HG03575 (cell line): ENCODE measurements around the gene RIPPLY1.

Experiments
- ATAC-seq: cut with Tn5 transposase; IDR thresholded peaks from one replicate; pipeline ENCODE4 v1.9.1; 2021; ENCODE audit not compliant: unreplicated experiment, insufficient number of reproducible peaks, low FRiP score; ENCODE audit errors: extremely low read depth

RIPPLY1 gene, protein sequence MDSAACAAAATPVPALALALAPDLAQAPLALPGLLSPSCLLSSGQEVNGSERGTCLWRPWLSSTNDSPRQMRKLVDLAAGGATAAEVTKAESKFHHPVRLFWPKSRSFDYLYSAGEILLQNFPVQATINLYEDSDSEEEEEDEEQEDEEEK

DNA sequence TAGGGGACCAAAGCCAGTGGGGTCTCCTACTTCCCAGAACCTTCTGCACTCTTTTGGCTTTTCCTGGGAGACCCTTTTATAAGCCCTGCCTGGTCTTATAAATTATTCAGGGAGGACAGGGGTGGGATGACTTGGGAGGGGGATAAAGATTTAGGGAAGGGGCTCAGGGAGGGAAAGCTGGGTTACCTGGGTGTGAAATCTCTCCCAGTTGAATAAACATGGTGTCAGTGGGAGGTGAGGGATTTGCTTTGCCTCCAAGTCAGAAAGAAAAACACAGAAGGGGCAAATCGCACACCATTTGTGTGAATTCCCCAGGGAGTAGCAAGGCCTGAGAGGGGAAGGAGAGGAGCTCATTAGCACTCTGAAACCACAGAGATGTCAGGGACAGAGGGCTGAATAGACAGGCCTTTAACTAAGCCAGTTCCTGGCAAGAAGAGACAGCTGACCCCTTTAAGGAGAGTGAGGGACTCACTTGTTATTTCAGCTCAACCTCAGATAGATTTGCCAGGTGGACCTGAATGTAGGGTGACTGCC is at the start of gene RIPPLY1:
RIPPLY1 (minus strand) TSS at position 51 of the 534 bp plus-strand sequence. CDS start 54 bp downstream, outside the sequence.
- no peak for ATAC-seq

DNA sequence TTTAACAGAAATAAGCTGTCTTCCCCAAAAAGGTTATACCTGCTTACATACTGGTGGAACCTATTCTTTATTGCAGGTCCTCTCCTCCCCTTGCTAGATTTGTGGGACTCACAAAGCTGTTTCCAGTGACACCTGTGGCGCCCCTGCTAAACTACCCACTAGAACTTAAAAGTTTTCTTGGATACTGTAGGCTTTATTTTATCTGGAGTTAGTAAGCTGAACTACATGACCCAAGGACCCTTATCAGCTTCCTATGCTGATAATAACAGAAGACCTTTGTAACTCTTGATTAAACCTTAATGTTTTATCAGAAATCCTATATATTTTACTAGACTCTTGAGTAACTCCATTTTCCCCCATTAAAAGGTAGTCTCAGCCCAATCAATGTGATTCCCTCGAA is 49.4 kb upstream of the RIPPLY1 start:
- ATAC-seq: no peak

DNA sequence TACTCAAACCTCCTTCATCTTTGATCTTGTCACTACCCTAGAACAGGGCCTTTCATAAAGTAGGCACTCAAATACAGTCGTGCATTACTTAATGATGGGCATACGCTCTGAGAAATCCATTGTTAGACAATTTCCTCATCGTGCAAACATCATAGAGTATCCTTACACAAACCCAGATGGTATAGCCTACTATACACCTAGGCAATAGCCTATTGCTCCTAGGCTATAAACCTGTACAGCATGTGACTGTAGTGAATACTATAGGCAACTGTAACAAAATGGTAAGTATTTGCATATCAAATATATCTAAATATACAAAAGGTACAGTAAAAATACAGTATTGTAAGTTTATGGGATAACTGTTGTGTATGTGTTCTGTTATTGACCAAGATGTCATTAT is 48.9 kb upstream of the RIPPLY1 start:
- ATAC-seq: no peak

DNA sequence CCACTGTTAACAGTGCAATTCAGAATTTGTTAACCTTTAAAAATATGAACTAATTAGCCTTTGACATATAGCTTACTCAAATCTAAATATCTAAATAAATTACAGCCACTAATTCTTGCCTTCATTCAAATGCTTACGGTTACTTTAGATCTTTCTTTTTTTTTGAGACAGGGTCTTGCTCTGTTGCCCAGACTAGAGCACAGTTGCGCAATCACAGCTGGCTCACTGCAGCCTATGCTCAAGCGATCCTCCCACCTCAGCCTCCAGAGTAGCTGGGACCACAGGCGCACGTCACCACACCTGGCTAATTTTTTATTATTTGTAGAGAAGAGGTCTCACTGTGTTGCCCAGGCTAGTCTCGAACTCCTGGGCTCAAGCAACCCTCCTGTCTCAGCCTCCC is 48.1 kb upstream of the RIPPLY1 start:
- ATAC-seq: no peak

DNA sequence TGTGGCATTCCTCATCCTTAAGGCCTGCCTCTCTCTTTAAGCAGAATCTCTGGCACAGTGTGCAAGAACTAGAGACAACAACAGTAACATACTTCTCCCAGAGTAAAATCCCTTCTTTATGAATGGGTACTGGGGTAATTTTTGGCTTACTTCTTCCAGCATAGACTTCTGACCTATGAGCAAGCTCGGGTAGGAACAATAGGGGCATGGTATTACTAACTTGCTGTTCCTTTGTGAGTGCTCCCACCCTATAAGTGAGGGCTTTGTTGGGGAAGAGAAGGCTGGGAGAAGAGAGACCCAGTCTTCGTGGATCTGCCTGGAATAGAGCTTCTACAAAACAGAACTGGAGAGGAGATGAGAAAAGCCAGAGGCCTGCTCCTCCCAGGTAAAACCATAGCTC is 47.2 kb upstream of the RIPPLY1 start:
- no peak for ATAC-seq

DNA sequence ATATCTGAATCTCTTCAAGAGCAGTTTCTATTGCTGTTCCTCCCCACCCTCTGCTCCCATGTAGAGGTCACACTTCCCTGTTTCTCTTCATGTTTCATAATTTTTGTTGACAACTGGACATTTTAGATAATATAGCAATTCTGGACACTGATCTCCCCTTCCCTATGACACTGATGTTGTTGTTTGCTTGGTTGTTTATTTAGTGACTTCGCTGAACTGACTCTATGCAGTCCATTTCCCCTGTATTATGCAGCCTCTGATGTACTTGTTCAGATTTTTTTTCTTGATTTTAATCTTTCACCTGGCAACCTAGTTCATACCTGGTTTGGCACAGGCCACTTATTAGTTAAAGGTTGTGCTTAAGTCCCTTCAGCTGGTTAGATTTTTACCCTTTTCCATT is 46.2 kb upstream of the RIPPLY1 start:
- ATAC-seq: no peak

DNA sequence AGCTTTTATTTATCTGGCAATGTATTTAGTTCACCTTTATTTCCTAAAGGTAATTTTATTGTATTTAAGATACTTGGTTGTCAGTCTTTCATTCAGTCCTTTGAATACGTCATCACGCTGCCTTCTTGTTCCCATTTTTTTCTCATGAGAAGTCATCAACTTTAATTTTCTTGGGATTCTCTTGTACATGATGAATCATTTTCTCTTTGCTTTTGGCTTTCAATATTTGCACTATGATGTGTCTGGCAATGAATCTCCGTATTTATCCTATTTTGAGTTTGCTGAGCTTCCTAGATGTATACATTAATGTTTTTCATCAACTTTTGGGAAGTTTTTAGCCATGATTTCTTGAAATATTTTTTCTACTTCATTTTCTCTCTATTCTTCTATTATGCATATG is 45.5 kb upstream of the RIPPLY1 start:
- no peak for ATAC-seq

DNA sequence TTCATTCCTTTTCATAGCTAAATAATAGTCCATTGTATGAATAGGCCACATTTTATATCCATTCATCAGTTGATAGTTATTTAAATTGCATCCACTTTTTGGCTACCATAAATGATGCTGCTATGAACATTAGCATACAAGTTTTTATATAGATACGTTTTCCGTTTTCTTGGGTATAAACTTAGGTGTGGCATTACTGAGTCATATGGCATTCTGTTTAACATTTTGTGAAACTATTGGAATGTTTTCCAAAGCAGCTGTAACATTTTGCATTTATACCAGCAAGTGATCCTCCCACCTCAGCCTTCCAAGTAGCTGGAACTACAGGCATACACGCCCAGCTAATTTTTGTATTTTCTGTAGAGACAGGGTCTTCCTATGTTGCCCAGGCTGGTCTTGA is 43.3 kb upstream of the RIPPLY1 start:
- ATAC-seq: no peak

DNA sequence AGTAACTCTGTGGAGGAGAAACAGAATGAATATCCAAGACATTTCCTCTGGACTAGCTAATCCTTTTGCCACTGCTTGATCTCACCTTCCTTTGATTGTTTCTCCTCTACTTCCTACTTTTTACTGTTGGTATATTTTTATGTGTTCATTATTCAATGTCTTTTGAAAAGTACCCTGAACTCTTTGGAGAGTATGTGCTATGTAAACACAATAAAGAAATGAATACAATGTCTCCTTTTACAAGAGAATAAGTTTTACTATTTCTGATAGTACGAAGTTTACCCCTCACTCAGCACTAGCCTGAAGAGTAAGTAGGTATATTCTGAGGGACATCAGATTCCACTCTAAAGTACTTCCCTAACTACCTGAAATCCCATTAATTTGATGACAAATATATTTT is 36.9 kb upstream of the RIPPLY1 start:
- ATAC-seq: no peak

DNA sequence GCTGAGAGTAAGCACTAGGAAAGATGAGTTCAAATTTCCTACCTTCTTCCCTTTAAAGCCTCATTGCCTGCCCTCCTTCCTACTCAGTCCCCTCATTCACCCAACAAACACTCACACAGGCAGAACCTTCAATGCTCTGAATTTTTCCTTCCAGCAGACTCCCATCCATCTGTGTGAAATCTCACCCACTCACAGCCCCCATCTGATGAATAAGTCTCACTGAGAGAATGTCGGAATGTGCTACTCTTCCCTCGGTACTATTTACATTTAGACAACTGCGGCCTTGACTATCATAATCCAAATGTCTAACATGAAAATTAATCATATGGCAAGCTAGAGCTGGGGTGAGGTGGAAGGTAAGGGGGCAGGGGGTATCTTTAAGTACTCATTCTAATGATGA is 36.4 kb upstream of the RIPPLY1 start:
- ATAC-seq: no peak

DNA sequence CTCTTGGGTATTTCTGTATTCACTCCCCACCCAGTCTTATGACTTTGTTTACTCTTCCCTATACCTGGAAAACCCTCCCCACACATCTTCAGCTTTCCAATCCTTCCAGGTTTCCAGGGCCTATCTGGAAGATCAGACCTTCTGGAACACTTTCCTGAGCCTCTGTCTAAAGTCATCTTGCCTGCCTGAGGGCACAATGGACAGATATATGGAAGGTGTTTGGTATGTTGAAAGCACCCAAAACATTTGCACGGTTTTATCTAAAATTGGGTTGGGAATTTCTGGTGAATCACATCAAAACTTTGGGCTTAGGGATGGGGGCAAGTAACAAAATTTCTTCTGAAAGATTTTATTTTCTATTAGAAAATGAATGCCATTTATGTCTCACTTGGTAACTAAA is 33.1 kb upstream of the RIPPLY1 start:
- no peak for ATAC-seq

DNA sequence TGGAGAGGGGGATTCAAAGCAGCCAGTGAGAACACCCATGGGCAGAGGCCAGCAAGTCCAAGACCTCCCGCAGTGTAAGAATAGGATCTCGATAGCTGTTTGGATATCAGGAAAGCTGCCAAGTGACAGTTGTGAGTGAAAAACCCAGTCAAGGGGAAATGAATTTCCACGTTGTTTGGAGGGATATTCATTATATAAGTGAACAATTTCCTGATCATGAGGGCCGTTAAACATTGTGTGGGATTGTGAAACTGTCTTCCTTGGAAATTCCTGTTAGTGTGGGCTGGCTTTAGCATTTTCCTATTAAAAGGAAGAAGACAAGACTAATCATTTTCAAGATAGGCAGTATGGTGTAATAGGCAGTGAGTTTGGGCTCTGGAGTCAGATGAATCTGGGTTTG is 32.0 kb upstream of the RIPPLY1 start:
- ATAC-seq: no peak

DNA sequence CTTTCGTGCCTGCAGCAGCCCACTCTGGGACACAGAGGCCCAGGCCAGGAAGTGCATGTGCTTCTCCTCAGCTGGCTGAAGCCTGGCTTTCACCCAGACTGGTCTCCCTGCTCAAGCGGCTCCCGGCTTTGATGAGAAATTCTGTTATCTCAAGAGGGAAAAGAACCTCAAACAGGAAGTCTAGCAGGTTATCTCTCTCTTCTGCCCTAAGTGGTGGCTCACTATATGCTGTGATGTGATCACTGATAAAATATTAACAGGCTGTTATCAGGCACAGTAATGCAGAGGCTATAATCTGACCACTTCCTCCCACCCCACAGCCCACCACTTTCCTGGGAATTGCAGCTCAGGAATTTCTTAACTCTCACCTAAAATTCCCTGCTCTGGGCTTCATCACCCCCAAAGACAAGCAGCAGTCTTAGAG is 30.4 kb upstream of the RIPPLY1 start:
- no peak for ATAC-seq

DNA sequence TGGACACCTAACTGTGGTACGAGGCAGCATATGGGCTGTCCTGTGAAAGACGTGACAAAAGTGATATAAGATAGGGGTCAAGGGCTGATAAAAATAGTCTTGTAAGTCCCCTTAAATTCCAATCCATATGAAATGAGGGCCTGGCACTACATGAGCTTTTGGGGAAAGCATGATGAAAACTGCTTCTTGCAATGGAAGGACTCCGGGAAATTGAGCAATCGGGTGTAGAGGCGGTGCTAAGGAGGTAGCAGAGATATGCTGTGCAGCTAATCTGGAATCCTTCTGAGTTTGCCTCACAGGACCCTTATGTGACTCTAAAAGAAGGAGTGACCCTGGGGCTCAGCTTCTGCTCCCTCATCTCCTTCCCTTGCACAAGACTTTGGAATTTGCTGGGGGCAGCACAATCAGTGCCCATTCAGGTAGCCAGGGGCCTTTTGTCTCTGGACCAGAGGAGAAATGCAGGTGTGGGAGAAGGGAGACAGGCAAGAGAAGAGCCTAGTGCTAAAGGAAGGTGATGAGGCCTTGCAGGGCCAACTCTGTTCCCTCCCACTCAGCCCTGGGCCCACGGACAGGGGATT is 29.9 kb upstream of the RIPPLY1 start:
- no peak for ATAC-seq

DNA sequence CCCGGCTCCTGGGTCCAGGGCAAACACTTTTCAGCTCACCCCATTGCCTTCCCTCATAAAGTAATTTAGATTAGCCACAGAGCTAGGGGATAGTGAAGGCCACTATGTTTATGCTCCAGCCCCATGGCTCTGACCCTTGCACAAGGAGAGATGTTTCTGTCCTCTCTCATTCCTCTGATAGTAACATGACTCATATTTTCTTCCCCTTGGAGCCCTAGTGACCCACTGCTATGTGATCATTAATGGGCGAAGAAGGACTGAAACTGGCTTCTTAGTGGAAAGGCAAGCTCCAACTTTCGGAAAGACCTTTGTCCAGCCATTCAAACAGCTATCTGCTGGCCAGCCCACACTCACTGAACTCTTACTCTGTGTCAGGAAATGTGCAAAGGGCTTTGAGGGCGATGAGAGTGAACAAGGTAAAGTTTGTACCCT is 29.4 kb upstream of the RIPPLY1 start:
- no peak for ATAC-seq

DNA sequence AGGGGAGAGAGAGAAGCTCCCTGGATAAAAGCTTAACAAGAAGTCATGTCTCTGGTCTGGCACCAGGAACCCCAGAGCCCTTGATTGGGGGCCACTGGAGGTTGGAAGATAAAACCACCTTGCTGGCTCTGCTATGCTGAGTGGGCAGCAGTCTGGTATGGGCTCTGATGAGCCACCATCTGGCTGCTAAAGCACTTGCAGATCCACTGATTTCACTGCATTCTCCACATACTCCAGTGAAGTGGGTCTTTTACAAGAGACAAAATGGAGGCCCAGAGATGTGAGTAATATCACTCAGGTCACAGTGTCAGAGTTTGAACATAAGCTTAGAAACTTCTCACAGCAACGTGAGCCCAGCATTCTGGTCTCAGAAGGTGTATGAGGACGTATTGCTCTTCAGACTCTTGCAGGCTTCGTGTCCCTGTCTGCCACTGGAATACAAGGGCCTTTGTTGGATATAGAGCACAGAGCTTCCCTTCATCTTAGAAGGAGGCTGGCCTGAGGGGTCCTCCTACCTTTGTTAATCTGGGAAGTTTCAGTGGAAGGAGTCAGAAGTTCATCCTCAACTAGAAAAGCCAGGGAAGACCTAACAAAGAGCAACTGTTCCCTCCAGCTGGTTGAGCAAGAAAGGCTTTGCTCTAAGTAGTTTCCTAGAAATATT is 28.8 kb upstream of the RIPPLY1 start:
- no peak for ATAC-seq

DNA sequence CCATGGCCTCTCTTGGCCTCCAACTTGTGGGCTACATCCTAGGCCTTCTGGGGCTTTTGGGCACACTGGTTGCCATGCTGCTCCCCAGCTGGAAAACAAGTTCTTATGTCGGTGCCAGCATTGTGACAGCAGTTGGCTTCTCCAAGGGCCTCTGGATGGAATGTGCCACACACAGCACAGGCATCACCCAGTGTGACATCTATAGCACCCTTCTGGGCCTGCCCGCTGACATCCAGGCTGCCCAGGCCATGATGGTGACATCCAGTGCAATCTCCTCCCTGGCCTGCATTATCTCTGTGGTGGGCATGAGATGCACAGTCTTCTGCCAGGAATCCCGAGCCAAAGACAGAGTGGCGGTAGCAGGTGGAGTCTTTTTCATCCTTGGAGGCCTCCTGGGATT is 25.1 kb upstream of the RIPPLY1 start:
- no peak for ATAC-seq

DNA sequence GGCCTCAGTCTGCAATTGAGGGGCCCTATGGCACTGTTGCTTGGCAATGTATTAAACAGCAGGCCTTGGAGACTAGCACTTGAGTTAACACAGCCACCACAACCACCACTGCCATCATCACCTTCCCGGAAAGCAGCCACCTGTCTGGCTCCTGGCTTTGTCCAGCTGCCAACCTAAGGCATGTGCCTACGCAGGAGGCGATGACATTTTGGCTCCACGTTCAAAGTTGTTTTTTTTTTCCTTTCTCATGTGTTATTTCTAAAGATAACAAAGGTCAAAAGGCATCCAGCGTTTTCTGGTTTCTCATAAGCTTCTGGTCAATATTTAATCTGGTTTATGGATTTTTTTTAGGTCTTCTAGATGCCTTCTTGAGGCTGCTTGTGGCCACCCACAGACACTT is 24.6 kb upstream of the RIPPLY1 start:
- ATAC-seq: no peak

DNA sequence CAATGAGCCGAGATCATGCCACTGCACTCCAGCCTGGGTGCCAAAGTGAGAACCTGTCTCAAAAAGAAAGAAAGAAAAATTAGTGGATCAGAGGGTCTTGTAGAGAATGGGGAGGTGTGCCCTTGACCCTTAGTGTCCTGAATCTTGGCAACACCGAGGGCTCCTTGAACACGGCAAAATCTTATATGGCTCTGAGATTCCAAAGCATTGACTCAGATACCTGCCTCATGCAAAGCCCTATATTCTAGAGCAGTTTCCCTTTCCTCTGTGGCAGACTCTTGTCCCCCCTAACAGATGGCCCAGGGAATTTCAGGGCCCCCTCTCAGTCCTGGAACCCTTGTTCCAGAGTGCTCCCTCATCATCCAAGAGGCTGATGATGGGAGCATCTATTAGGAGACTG is 23.9 kb upstream of the RIPPLY1 start:
- ATAC-seq: no peak

DNA sequence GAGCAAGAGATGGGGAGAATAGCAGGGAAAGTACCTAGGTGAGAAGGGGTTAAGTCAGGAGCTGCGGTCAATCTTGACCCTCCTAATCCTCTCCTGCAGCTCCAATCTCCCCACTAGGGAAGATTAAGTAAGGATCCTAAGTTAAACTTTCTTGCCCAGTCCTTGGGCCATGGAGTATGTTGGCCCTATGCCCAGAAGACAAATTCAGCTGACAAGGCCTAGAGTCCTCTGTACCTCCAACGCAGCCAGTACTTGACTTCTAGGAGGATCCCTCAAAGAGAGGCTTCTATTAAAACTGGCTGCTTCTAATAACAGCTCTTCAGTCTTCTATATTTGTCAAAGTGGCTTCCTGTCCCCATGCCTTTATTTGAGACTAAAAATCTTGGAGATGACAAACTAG is 18.5 kb upstream of the RIPPLY1 start:
- no peak for ATAC-seq
